NCI-H1436 (cell line): Measurements from ENCODE around the gene CTCFL.
"Not testable (repeated sequence)": the region's sequence is repeated elsewhere in the genome, so short reads cannot be mapped to it uniquely, and the experiment has no call there.

ENCODE experiments used
- DNase-seq: peaks from one replicate; lab custom pipeline; 2025; lab: John Stamatoyannopoulos, UW

CTCFL gene

GRCh38 chr20:57507477-57507876 lies 17.5 kb downstream of the CTCFL start:
- DNase-seq = no peak

- DNase-seq = no peak
Observed at GRCh38 chr20:57505979-57506378, 19.0 kb downstream of the CTCFL start.

- no peak for DNase-seq
Observed at GRCh38 chr20:57504411-57504810, 20.5 kb downstream of the CTCFL start.

- no peak for DNase-seq
Observed at GRCh38 chr20:57503035-57503658, 21.8 kb downstream of the CTCFL start.

GRCh38 chr20:57502336-57502700 lies 22.6 kb downstream of the CTCFL start:
- DNase-seq = no peak

GRCh38 chr20:57501461-57502335 lies 23.2 kb downstream of the CTCFL start:
- DNase-seq = no peak

- no peak for DNase-seq
Observed at GRCh38 chr20:57500962-57501361, 24.0 kb downstream of the CTCFL start.

GRCh38 chr20:57500235-57500634 lies 24.7 kb downstream of the CTCFL start:
- DNase-seq = no peak

GRCh38 chr20:57499676-57500075 lies 25.3 kb downstream of the CTCFL start:
- DNase-seq = no peak

GRCh38 chr20:57498425-57499400 lies 26.2 kb downstream of the CTCFL start:
- DNase-seq = no peak

- DNase-seq = no peak
Observed at GRCh38 chr20:57496592-57496991, 28.3 kb downstream of the CTCFL start.

- no peak for DNase-seq
Observed at GRCh38 chr20:57495978-57496377, 29.0 kb downstream of the CTCFL start.

- no peak for DNase-seq
Observed at GRCh38 chr20:57493091-57493615, 31.8 kb downstream of the CTCFL start.

- no peak for DNase-seq
Observed at GRCh38 chr20:57491373-57491772, 33.6 kb downstream of the CTCFL start.

- not testable (repeated sequence) for DNase-seq
Observed at GRCh38 chr20:57488277-57488676, 36.7 kb downstream of the CTCFL start.

- no peak for DNase-seq
Observed at GRCh38 chr20:57485770-57486169, 39.2 kb downstream of the CTCFL start.

GRCh38 chr20:57484772-57485171 lies 40.2 kb downstream of the CTCFL start:
- no peak for DNase-seq

GRCh38 chr20:57483287-57484050 lies 41.5 kb downstream of the CTCFL start:
- no peak for DNase-seq

- no peak for DNase-seq
Observed at GRCh38 chr20:57482796-57483195, 42.1 kb downstream of the CTCFL start.

GRCh38 chr20:57482148-57482547 lies 42.8 kb downstream of the CTCFL start:
- DNase-seq = no peak

- DNase-seq = no peak
Observed at GRCh38 chr20:57481281-57481711, 43.6 kb downstream of the CTCFL start.
